Activated CD8-positive, alpha-beta memory T cell treated with anti-CD3 and anti-CD28 coated beads for 36 hours (primary cell): ENCODE results near the gene CES5A. TPM values are rescaled to one million over a fixed set of nuclear protein-coding genes. Genes with fewer than 3 reads are reported as not detected.
"Not testable (repeated sequence)": the region's sequence is repeated elsewhere in the genome, so short reads cannot be mapped to it uniquely, and the experiment has no call there.

Experiments used
- CTCF ChIA-PET: fragments of 350-600 bp; sonication (Branson Sonifier 250); formaldehyde crosslinking; loops from one replicate; lab custom pipeline; 2021; ENCODE audit warnings: antibody characterized with exemption; lab: Charles Lee
- POLR2A ChIA-PET: fragments of 350-600 bp; sonication (Branson Sonifier 250); formaldehyde crosslinking; loops from one replicate; lab custom pipeline; 2021; ENCODE audit warnings: antibody characterized with exemption; lab: Charles Lee
- total RNA-seq, 2 experiments: library from RNA; stranded (reverse); gene quantifications; one replicate each; pipeline ENCODE4 v1.2.3, GENCODE V29; 2021

Gene CES5A
- total RNA-seq, 2 experiments from 2014 or later = not detected

- ChIA-PET CTCF (no interaction called here), POLR2A (no interaction called here)
Observed at GRCh38 chr16:55832773-55833691, 42.1 kb downstream of the CES5A start, which contains the start of gene CES1. TSS of gene CES1 (minus strand) at chr16:55833096. CDS start at chr16:55833055, 41 bp downstream.

DNA sequence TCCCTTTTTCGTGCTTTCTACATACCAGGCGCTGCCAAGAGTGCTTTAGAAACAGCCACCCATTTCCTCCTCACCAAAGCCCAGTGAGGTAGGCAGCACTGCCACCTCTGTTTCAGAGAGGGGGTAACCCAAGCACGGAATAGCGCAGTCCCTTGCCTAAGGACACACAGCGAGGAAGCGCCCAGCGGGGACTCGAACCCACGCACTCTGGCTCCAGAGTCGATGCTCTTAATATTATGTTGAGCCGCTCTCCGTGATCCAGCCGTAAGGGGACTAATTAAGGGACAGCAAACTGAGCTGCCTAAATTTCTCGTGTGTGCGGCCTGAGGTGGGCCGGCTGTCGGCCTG is 42.8 kb downstream of the CES5A start:
- ChIA-PET CTCF (no interaction called here), POLR2A (no interaction called here)

- CTCF ChIA-PET = interaction anchor here (2.0 kb wide), 1 partner anchor 366 kb away, joined by 6 read pairs; no protein-coding TSS in a partner anchor
- POLR2A ChIA-PET = no interaction called here
Observed at GRCh38 chr16:55830658-55831294, 44.4 kb downstream of the CES5A start.

GRCh38 chr16:55829232-55829631 is 45.9 kb downstream of the CES5A start:
- CTCF ChIA-PET = interaction anchor here (2.0 kb wide), 1 partner anchor 364 kb away, joined by 6 read pairs; no protein-coding TSS in a partner anchor
- POLR2A ChIA-PET = not testable (repeated sequence)

GRCh38 chr16:55828680-55829079 is 46.5 kb downstream of the CES5A start:
- ChIA-PET POLR2A (no interaction called here), CTCF (interaction anchor here (2.0 kb wide), 1 partner anchor 364 kb away, joined by 6 read pairs; no protein-coding TSS in a partner anchor)

DNA sequence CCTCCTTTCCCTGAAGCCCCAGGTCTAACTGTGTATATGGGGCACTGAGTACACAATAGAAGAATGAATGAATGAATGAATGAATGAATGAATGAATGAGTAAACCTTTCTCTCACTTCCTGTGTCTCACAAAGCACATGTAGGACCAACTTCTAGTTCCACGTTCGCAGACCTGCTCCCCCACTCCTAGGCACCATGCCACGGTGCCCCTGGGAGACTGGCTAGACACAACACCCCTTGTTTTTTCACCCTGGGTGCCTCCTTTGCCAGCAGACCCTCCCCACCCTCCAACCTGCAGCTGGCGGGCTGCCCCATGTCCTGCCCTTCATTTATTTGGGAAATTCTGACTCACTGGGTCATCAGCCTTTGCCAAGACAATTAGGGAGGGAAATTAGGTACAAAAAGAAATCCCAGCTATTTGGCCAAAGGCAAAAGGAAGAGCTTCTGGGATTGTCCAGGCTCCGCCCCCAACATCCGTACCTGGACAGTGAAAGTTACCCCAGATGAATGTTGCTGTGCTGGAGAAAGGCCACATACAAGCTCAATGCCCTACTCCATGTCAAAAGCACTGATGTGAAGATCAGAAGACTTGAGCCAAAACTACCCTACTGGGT is 50.0 kb downstream of the CES5A start:
- POLR2A ChIA-PET = no interaction called here
- CTCF ChIA-PET = no interaction called here

DNA sequence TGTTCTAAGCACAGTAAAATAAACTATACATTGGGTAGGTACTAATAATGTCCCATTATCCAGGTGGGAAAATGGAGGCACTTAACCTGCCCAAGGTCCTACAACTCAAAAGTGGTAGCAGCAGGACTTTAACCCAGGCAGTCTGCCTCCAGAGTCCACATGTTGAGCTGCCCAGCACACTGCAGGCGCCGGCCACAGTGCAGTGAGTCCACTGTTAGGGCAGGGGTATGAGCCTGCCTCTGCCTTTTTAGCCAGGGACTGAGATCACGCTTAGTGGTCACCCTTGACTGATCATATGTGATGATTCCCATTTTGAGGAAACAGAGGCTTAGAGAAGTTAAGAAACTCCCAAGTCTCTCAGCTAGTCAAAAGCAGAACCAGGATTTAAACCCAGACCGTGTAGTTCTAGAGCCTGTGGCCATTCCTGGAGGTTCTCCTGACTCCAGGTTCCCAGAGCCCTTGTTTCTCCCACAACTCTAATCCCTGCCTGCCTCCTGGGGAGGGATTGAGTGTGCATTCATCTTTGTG is 50.6 kb downstream of the CES5A start:
- ChIA-PET CTCF (no interaction called here), POLR2A (no interaction called here)

GRCh38 chr16:55822280-55822810 is 52.8 kb downstream of the CES5A start:
- ChIA-PET POLR2A (no interaction called here), CTCF (no interaction called here)

DNA sequence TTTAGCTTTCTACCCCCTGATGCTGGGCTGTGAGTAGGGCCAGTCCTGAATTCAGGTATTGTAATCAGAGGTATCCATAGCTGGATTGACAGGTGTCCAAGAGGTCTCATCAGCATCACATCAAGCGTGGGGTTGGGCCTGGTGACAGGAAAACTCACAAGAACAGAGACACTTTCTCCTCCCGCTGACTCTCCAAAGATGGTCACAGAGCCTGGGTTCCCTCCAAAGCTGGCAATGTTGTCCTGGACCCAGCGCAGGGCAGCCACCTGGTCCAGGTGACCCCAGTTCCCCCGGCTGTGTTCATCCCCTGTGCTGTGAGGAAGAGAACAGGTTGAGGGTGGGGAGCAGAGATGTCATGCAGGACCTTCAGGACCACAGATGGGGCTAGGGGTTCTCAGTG is 54.0 kb downstream of the CES5A start:
- CTCF ChIA-PET = no interaction called here
- POLR2A ChIA-PET = no interaction called here

- CTCF ChIA-PET = no interaction called here
- POLR2A ChIA-PET = no interaction called here
Observed at GRCh38 chr16:55820615-55821014, 54.6 kb downstream of the CES5A start.

GRCh38 chr16:55817236-55817912 is 57.8 kb downstream of the CES5A start:
- CTCF ChIA-PET = no interaction called here

DNA sequence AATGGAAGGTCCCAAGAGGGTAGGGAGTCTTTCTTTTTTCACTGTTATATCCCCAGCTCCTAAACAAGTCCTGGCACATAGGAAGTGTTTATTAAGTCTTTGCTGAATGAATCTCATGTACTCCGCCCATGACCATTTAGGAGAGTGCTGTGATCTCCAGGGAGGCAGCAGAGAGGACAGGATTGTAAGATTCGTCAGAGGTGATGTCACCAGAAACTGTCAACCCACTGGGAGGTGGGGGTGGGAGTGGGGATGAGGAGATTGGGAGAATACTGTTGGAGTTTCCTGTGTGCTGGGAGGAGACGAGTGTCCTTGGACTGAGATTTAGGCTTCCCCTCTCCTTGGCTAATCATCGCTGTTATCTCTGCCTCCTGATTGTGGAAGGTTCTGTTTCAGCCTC is 59.0 kb downstream of the CES5A start:
- POLR2A ChIA-PET = not testable (repeated sequence)
- CTCF ChIA-PET = interaction anchor here (0.6 kb wide), 1 partner anchor 452 kb away, joined by 3 read pairs; no protein-coding TSS in a partner anchor

More at GRCh38 chr16:55817236-55817912, 57.8 kb downstream of the CES5A start:
- POLR2A ChIA-PET = no interaction called here

DNA sequence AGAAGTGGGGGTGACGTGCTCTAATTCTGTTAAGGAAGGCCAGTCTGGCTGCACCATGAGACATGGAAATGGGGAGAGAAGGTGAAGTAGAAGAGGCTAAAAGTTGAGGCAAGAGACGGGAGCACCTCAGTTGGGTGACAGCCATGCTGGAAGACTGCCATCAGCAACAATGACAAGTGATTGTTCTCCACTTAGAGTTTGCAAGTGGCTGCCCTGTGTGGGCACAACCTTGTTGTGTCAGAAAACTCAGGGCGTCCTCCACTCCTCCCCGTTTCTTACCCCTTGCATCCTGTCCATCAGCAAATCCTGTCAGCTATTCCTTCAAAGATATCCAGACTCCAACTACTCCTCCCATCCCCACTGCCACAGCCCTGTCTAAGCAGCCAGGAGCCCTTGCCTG is 59.9 kb downstream of the CES5A start:
- ChIA-PET POLR2A (no interaction called here), CTCF (no interaction called here)

DNA sequence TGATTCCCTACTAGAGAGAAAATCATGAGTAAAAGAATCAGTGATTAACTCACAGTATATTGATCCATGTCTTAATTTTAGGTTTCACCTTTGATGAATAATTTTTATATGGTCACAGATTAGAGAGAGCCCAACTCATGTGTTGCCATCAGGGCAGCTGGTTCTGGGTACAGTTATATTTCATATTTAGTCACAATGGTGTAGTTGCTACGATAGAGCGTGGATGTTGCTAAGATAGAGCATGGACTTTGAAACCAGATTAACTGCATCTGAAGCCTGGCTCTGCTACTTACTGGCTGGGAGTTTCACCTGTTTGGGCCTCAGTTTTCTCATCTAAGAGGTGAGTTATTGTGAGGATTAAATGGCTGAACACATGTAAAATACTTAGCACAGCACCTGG is 61.0 kb downstream of the CES5A start:
- CTCF ChIA-PET = not testable (repeated sequence)

DNA sequence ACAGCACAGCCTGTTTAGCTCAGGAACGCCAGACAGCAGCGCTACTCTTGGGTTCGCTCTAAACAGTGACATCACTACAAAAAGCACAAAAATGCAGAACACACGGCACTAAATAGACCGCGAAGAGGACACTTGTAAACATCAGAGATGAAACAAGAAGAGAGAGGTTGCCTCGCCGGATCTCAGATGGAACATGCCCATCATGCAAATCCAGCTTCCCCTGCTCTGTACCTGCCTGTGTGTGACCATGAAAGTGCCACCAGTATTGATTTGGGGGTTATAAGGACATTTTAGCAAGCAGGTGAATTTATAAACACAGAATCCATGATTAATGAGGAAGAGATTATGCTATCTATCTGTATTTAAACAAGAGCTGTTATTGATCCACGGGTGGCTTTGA is 61.4 kb downstream of the CES5A start:
- CTCF ChIA-PET, POLR2A ChIA-PET: not testable (repeated sequence)

More for the DNA sequence above, 61.0 kb downstream of the CES5A start:
- POLR2A ChIA-PET = not testable (repeated sequence)

GRCh38 chr16:55812951-55813350 is 62.2 kb downstream of the CES5A start:
- POLR2A ChIA-PET = no interaction called here
- CTCF ChIA-PET = no interaction called here

DNA sequence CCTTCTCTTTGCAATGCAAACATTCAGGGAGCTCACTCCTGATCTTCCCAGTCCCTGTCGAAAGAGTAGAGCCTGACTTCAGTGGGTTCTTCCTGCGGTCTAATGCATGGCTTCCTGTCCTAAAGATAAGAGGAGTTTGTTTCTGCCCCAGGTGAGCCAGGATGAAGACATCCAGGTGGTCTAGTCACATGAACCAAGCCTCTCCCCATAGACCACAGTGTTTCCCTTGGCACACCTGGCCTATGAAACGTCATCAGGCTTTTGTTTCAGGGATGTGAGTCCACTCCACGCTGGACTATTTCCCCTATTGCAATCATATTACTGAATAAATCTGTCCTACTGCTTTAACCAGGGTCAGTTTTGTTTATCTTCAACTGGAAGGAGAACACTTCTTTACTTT is 63.4 kb downstream of the CES5A start:
- POLR2A ChIA-PET = no interaction called here
- CTCF ChIA-PET = no interaction called here

GRCh38 chr16:55810451-55810961 is 64.7 kb downstream of the CES5A start:
- ChIA-PET POLR2A (no interaction called here), CTCF (no interaction called here)

- ChIA-PET POLR2A (no interaction called here), CTCF (no interaction called here)
Observed at GRCh38 chr16:55809851-55810250, 65.3 kb downstream of the CES5A start.
